Thyroid gland (tissue), 4 donors: ENCODE results near the gene UTP4.

Experiments used
- CTCF ChIP-seq, 6 experiments: fragments of 200-600 bp in 3 of 6; fragments of 450-650 bp in 3 of 6; sonication (generic) in 3 of 6; IDR thresholded peaks; one replicate each; pipeline ENCODE4 v1.5.1; 2016 to 2019; ENCODE audit warnings: antibody characterized with exemption in 6 of 6, mild to moderate bottlenecking in 2 of 6, inconsistent platforms in 1 of 6, moderate library complexity in 1 of 6
- POLR2A ChIP-seq, 2 donors: fragments of 450-650 bp; IDR thresholded peaks; one replicate each; pipeline ENCODE4 v1.6.1; 2017; ENCODE audit warnings: antibody characterized with exemption in 2 of 2, mild to moderate bottlenecking in 2 of 2, moderate library complexity in 1 of 2

- TF ChIP-seq CTCF (IDR thresholded peaks at IDR 0.05) (no peak), POLR2A (IDR thresholded peaks at IDR 0.05) (no peak)
Measured at GRCh38 chr16:69106491-69107315, 25.7 kb upstream of the UTP4 start.
